Fibroblast of mammary gland (primary cell): Measurements from ENCODE around the gene FGD3.
A peak's percentile ranks its signal among the peaks of the same experiment; 100 is the strongest.

ENCODE experiments used
- DNase-seq: peaks from one replicate; pipeline ENCODE4 v3.0.0-alpha.2; 2010; ENCODE audit warnings: low read depth
- H3K4me3 ChIP-seq: 2 replicates; pipeline ENCODE4 v1.5.1; 2011; ENCODE audit warnings: low read depth, mild to moderate bottlenecking, low read length, moderate library complexity; ENCODE audit not compliant: control insufficient read depth
- CTCF ChIP-seq: conservative IDR thresholded peaks from 2 replicates; pipeline ENCODE4 v1.5.1; 2011; ENCODE audit warnings: low read depth, low read length, inconsistent platforms; ENCODE audit not compliant: control insufficient read depth, insufficient read depth

The FGD3 gene

DNA sequence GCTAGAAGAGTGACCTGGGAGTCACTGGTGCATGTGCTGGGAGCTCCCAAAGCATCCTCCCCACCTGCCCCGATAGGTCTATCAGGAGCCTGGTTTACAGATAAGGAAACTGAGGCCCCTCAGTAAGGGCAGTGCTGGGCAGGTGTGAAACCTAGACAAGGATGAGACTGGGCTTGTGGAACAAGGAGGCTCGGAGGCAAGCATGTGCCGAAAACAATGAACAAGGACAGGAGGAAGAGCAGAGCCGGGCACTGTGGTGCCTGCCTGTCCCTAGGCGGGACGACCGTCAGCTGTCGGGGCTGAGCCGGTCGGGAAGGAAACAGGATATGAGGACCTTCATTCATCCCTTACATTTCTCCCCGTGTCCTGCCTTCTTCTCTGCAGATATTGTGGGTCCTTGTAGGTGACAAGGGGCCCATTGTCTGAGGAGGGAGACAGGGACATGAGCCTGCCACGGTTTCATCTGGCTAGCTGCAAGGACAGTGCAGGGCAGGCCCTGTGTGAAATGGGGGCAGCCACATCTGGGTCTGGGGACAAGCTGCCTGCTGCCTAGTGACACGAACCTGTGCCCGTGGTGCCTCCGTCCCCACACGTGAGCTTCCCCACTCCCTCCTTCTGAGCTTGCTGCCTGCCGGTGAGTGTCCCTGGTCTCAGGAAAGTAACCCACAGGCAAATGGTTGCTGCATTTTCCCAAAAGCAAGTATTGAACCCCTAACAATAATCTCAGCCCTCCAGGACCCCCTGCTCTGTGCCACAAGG is 18.6 kb downstream of the FGD3 start:
- no peak overlapping the region for H3K4me3 ChIP-seq
- DNase-seq, result no peak
- TF ChIP-seq CTCF, result no peak

DNA sequence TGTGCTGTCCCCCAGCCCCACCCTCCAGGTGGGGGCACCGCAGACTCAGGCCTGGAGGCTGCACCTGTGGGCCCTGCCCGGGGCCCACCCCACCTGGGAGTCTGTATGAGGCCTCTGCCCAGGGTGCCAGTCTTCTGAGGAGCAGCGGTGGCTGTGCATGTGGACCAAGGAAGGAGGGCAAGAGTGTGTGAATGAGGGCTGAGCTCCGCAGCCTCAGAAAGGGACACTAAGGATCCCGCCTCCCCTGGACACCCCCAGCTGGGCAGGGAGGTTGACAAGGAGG is 19.1 kb downstream of the FGD3 start:
- DNase-seq, result no peak
- no peak for TF ChIP-seq CTCF
- H3K4me3 ChIP-seq, result no peak overlapping the region

DNA sequence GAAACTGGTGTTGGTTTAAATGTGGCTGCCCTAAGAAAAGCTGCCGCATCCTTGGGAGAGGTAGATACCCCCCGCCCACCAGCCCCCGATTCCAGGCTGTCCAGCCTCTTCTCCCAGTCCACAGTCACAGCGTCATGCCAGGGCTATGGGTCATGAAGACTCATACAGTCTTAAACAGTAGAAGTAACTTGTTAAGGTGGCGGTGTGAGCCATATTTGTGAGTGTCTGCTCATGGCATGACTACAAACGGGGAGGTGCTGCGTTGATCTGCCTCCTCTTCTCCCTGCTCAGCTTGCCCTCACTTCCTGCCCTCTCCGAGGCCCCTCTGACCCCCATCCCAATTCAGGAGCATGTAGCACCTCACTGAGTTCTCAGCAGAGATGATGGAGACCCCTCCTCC is 20.8 kb downstream of the FGD3 start:
- H3K4me3 ChIP-seq, result no peak overlapping the region
- no peak for TF ChIP-seq CTCF
- no peak for DNase-seq

DNA sequence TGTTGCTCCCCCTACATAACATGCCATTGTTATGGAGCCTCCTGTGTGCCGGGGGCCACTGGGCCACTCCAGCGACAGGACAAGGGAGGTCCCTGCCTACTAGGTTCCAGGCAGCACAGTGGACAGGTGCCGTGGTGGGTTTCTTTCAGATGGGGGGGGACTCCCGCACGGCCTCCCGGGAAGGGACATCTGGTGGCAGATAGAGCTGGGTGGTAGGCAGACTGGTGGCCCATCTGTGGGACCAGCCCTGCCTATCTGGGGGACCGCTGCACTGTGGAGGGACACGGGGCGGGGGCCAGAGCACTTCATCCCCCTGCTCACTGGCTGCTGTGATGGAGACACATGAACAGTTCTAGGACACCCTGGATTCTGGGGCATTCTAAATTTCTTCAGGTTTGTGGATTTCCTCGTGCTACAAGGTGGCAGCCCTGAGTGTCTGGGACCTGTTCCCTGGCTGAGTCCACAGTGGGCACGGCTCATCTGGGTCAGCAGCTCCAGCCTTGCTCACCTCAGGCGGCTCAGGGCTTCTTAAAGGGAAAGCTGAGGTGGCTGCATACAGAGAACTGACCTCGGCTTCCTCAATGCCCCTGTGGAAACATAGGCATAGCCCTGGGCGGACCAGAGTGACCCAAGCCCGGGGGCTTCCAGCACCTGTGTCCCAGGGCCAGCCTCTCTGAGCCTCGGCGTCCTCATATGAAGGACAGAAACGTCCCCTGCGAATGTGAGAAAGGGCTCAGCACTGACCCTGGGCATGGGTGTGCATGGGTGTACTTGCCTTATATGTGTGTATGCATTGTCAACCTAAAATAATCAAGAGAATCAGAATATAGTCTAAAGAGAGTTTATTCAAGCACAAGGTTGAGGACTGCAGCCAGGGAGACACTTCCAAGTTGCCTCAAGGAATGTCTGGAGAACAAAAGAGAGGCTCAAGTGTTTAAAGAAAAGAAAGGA is 22.5 kb downstream of the FGD3 start:
- H3K4me3 ChIP-seq, result no peak overlapping the region
- DNase-seq, result no peak
- no peak for TF ChIP-seq CTCF

DNA sequence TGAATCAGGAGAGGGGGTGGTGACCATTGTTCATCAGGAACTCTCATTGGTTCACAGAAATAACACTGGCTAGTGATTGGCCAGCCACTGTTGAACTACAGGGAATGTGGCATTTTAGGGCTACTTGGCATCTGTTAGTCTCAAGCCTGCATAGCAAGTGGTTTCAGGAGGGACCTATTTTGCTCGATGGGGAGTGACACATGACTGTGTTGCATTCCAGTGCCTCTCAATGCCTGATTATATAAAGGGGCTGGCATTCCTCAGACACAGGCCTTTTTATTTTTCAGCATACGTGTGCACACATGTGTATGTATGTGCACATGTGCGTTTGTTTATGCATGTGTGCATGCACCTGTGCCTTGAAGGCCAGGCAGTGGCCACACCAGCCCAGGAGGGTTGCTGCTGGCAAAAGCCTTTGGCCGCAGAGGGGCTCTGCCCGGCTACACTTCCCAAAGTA is 23.2 kb downstream of the FGD3 start:
- DNase-seq, result peak; percentile 6
- no peak for TF ChIP-seq CTCF
- H3K4me3 ChIP-seq, result no peak overlapping the region

- no peak for TF ChIP-seq CTCF
- H3K4me3 ChIP-seq, result no peak overlapping the region
- DNase-seq, result no peak
These were observed 23.8 kb downstream of the FGD3 start for GRCh38 chr9:92971121-92971520.
